Hematopoietic multipotent progenitor cell treated with erythropoietin and hydrocortisone succinate and interleukin-3 and kit ligand, for 6 days (in vitro differentiated cells): ENCODE results near the gene RPL39L.
"Not testable (repeated sequence)": the region's sequence is repeated elsewhere in the genome, so short reads cannot be mapped to it uniquely, and the experiment has no call there.

Experiments
- DNase-seq: peaks from one replicate; pipeline ENCODE4 v3.0.0-alpha.2; 2015

Gene RPL39L

GRCh38 chr3:187136936-187137335 is 2.4 kb downstream of the RPL39L start:
- DNase-seq = peak; percentile 27

- peak; percentile 63 for DNase-seq
Observed at GRCh38 chr3:187136337-187136736, 3.0 kb downstream of the RPL39L start.

DNA sequence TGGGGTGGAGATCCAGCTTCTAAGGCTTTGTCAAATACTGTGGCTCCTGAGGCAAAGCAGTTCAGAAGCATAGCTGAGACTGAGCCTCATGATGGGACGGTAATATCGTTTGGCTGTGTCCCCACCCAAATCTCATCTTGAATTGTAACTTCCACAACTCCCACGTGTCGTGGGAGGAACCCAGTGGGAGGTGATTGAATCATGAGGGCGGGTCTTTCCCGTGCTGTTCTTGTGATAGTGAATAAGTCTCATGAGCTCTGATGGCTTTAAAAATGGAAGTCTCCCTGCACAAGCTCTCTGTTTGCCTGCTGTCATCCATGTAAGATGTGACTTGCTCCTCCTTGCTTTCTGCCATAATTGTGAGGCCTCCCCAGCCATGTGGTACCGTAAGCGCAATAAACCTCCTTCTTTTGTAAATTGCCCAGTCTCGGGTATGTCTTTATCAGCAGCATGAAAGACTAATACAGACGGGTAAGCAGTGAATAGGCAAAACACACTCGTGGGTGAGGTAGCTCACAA is 4.1 kb downstream of the RPL39L start:
- DNase-seq = not testable (repeated sequence)

GRCh38 chr3:187133181-187133580 is 6.1 kb downstream of the RPL39L start:
- DNase-seq = not testable (repeated sequence)

- no peak for DNase-seq
Observed at GRCh38 chr3:187132666-187133065, 6.6 kb downstream of the RPL39L start.

DNA sequence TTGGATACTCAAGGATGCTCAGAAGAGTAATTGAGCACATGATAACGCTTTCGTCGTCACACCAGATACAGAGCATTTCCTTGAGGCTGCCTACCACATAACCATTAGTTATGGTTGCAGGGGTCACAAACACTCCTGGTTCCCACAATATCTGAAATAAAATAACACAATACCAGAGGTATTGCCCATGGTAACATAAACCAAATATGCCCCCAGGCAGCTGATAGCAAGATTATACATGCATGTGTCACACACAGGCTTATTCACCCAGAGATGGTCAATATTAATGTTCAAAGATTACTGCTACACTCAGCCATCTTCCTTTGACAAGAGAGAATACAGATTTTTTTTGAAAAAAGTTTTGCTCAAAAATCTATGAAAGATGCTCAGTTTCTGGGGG is 7.3 kb downstream of the RPL39L start:
- DNase-seq = no peak

DNA sequence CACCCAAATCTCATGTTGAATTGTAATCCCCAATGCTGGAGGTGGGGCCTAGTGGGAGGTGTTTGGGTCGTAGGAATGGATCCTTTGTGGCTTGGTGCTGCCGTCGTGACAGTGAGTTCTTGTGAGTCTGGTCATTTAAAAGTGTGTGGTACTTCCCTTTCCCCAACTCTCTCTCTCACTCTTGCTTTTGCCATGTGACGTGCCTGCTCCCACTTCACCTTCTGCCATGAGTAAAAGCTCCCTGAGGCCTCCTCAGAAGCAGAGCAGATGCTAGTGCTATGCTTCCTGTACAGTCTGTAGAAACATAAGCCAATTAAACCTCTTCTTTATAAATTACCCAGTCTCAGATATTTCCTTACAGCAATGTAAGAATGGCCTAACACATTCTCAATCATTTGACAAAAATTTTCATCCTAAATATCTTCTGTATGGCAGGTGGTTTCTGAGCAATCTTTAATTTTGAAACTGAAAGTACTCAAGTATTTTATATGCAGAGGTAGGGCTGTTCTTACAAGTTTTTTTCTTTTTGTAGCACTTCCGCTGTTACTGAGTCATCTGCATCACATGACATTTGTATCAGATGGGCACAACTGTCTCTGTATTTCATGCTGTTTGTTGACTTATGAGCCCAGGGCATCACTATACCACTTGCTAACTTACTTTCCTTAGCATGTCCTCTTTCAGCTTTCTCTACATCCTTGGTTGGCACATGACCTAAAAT is 8.8 kb downstream of the RPL39L start:
- peak; percentile 75 for DNase-seq

GRCh38 chr3:187125319-187126031 is 13.8 kb downstream of the RPL39L start:
- DNase-seq = no peak

DNA sequence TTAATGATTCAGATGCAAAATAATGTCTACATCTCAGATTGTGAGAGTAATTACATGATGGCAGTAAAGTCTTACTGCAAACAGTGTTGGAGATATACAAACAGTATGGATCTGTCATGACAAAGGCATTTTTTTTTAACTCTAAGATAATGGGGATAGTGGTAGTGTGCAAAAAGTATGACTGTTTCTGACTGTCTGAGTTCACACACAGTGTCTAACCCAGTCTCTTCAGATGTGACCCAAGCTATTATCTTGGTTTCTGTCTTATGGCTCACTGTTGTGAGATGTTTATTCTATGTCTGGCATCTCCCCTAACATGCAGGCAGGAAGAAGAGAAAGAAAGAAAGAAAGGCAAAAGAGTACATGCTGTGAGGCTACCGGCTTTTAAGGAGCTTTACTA is 17.0 kb downstream of the RPL39L start:
- DNase-seq = no peak

DNA sequence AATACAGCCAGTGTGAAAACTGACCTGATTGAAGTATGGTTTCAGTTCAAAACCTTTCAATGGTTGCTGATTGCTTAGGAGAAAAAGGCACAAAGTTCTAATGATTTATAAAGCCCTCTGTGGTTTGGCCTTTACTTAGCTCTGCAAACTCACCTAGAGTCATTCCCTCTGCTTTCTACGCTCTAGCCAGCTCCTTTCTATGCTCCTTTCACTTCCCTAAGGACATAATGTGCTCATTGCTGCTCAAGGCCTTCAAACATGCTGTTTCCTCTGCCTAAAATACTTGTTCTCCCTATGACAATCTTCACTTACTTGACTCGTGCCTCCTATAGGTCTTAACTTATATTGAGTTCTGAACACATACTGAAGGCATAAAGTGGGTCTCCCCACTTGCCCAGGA is 19.0 kb downstream of the RPL39L start:
- no peak for DNase-seq

DNA sequence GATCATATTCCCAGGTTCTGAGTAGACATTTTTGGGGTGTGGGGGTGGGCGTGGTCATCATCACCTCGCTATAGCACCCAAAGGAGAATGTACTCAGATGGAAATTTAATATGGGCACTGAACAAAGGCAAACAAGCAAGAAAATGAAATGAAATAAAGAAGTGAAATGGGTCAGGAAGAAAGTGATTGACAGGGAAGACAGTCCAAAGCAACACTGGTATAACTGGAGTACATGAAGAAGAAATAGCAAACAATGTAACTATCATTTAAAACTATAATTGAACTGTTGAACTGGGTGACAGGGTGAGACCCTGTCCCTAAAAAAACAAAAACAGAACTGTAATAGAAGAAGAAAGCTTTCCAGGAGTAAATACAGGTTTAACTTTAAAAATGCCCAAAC is 24.8 kb downstream of the RPL39L start:
- DNase-seq = no peak

DNA sequence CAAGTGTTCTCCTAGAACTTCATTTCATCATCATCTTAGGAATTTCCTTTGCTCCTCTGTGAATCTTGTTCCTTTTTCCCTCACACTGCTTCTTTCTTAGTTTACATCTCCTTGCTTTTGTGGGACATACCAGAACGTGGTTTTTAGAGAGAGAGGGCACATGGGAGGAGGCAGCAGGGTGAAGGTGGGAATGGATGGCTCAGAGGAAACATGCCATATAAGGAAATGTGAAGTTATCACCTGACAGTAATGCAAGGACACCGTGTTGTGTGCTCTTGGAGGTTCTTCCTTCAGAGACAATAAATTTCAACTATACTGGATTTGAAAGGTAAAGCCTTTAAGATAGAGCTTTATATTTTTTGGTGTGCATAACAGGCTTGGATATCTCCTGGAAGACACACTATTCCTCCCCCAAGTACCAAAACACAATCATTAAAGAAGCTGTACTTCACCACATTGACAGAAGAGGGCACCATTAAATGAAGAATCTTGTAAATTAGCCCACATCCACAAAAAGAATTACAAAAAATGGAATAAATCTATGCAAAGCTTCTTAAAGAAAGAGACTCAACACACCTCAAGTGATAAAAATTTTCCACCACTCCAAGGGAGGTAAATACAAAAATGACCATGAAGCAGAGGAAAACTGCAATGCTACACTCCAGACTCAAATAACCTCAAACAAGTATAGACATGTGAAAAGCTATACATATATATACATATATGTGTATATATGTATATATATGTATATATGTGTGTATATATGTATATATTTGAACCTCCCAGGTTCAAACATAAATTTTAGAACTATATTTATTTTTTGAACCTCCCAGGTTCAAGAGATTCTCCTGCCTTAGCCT is 26.1 kb downstream of the RPL39L start:
- peak; percentile 71 for DNase-seq

DNA sequence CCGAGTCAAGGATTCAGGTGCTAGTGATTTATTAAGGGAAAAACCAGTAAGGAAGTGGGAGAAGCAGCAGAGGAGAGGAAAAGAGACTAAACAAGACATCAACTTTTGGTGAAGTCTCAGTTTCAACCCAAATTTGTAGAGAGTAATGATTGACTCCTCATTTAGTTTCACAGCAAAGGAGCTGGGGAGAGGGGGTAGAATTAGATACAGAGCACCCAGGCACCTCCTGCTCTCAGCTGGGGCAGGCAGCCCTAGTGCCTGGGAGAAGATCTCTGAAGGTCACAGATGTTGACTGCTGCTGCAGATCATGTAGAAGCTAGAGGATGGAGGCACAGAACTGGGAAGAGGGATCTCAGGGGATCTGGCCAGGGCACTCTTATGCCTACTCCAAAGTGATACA is 29.1 kb downstream of the RPL39L start:
- no peak for DNase-seq

- no peak for DNase-seq
Observed at GRCh38 chr3:187107989-187108388, 31.3 kb downstream of the RPL39L start.

- DNase-seq = no peak
Observed at GRCh38 chr3:187105700-187106099, 33.6 kb downstream of the RPL39L start.

- DNase-seq = no peak
Observed at GRCh38 chr3:187104933-187105332, 34.4 kb downstream of the RPL39L start.

DNA sequence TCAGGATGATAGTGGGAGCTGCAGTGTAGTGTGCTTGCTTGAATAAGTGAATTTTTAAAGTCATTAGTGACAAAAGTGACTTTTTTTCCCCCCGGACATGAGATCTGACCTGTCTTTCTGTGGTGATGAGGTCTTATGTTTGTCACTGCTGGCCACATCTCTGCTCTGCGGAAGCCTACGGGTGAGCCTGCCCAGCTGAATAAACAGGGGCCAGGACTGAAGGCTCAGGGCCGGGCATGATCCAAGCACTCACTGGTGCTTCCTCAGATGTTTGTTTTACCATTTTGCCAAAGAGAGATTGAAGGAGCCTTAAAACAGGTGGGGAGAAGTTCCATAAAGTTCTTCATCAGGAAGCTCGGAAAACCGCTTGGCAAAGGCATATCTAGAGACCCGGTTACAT is 35.0 kb downstream of the RPL39L start:
- no peak for DNase-seq

DNA sequence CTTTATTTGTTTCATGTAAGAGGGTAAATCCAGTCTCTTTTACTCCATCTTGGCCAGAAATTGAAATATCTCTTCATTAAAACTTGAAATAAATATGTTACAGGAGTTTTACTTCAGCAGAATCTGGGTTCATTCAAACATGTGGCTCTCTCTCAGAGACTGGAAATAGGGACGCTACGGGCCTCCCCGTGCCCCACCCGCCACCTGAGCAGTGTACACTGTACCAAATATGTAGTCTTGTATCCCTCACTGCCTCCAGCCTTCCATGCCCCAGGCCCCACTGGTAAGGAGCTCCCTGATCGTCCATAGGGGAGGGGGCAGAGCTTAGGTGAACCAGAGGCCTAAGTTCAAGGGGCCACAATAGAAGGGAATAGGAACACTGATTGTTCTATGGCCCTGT is 36.0 kb downstream of the RPL39L start:
- no peak for DNase-seq

- no peak for DNase-seq
Observed at GRCh38 chr3:187102073-187102634, 37.1 kb downstream of the RPL39L start.

- DNase-seq = peak; percentile 88
Observed at GRCh38 chr3:187101184-187102072, 37.9 kb downstream of the RPL39L start.

- peak; percentile 65 for DNase-seq
Observed at GRCh38 chr3:187098923-187099512, 40.3 kb downstream of the RPL39L start.

DNA sequence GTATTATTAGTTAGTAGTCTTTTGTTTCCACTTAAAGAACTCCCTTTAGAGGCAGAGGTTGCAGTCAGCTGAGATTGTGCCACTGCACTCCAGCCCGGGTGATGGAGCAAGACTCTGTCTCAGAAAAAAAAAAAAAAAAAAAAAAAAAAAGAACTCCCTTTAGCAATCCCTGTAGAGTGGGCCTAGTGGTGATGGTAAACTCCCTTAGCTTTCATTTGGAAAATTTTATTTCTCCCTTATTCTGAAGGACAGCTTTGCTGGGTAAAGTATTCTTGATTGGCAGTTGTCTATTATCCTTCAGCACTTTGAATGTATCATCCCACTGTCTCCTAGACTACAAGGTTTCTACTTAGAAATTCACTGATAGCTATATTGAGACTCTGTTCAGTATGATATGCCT is 46.0 kb downstream of the RPL39L start:
- DNase-seq = no peak
